GM08714 (cell line): Measurements from ENCODE around the gene SPOP.

Source experiments
- H3K4me3 ChIP-seq: fragments of 200-500 bp; sonication (Bioruptor generic); 2 replicates; pipeline ENCODE4 v1.5.1; 2014; ENCODE audit warnings: mild to moderate bottlenecking, low read length, inconsistent platforms
- ZNF274 ChIP-seq: IDR thresholded peaks from 2 replicates; pipeline ENCODE4 v1.6.1; 2012; ENCODE audit warnings: mild to moderate bottlenecking, low read depth, low read length

The SPOP gene

GRCh38 chr17:49549311-49549605 is 128.6 kb downstream of the SPOP start:
- no peak overlapping the region for H3K4me3 ChIP-seq
- no peak for TF ChIP-seq ZNF274
